NCI-H460 (cell line): Measurements from ENCODE around the gene UBE2H. TPM values are rescaled to one million over a fixed set of nuclear protein-coding genes. Genes with fewer than 3 reads are reported as not detected.
"Not testable (repeated sequence)": the region's sequence is repeated elsewhere in the genome, so short reads cannot be mapped to it uniquely, and the experiment has no call there.

Source experiments
- DNase-seq: peaks from one replicate; pipeline ENCODE4 v3.0.0-alpha.2; 2016; ENCODE audit warnings: low read depth; ENCODE audit errors: extremely low read depth
- total RNA-seq: library from RNA; depleted of rRNA; stranded (reverse); fragments of >200 nt; shearing (Covaris generic); gene quantifications from 2 replicates; pipeline ENCODE4 v1.2.3, GENCODE V29; 2014

The UBE2H gene
- total RNA-seq, 1 experiment from 2014 or later = 60.0 TPM

DNA sequence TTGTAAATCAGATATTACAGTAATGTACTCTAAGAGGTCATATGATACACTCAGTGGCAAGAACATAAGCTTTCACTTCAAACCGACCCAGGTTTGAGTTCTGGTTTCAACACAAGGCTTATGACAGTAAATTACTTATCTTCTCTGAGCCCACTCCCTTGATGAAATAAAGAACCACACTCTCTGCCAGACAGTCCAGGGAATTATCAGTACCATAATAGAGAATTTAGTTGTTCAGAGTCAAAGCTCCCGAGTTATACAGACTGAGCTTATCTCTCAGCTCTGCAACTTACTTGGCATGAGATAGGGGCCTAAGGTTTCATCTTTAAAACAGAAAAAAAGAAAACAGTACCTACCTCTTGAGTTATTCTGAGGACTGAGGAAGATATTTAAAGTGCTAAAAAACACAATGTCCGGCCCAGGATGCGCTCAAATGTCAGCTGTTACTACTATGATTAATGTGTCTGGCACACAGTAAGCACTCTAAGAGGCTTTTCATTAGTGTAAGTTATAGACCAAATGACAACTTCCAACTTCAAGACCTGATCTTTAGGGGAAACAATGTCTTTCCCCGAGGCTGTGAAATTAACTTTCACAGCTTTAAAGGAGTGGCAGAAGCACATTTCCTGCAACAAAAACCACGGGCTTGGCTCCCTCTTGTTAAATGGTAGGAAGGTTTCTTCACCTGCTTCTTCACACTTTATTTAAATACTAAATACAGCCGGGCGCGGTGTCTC, 38.1 kb downstream of the UBE2H start:
- DNase-seq = no peak

DNA sequence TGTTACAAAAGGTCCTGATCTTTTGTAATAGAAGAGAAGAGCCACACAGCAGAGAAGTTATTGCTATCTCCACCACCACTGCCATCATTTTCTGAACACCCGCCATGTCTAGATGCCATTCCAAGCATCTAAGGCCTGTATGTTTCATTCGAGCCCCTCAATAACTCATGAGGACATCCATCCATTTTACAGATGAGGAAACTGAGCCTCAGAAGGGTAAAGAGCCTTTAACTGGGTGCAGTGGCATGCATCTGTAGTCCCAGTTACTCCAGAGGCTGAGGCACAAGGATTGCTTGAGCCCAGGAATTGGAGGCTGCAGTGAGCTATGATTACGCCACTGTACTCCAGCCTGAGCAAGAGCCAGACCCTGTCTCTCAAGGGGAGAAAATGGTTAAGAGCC, 39.3 kb downstream of the UBE2H start:
- no peak for DNase-seq

DNA sequence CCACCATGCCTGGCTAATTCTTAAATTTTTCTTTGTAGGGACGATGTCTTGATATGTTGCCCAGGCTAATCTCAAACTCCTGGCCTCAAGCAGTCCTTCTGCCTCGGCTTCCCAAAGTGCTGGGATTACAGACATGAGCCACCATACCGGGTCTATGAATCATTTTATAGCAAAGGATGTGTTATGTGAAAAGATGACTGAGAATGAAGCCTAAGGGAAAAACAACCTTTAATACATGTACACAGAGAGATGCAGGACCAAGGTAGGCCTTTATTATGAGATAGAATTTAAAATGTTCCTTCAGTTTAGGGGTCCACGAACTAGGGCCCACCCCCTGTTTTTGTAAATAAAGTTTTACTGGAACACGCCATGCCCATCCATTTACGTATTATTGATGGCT, 41.0 kb downstream of the UBE2H start:
- no peak for DNase-seq

DNA sequence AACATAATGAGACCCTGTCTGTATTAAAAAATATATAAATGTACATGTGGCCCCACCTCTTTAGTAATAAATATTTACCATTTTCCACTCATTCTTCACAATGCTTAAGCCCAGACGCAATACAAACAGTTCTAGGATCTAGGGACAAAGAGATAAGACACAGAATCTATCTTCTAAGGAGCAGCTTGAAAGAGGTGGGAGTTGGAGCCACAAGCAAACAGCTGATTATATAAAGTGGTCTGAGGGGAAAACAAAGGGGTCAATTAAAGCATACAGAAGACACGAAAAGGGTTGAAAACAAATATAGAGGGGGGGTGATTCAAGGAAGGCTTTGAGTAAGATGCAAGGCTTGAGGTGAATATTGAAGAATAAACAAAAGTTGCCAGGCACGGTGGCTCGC, 43.1 kb downstream of the UBE2H start:
- DNase-seq = no peak

DNA sequence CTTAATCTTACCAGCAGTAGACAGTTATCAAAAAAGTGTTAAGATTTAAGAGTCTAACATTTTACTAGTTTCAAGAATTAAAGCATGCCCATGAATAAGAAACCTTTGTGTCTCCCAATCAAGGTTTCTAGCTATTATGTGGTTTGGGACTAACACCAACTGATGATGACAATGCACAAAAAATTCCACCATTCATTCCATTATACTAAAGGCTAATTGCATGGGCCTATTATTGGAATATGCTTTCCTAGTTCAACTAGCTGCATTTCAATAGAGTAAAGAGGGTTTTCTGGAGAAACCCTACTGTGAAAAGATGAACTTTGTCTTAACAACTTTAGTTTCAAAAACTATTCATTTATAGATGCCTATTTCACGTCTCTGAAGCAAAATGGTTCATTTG, 44.6 kb downstream of the UBE2H start:
- DNase-seq = no peak

DNA sequence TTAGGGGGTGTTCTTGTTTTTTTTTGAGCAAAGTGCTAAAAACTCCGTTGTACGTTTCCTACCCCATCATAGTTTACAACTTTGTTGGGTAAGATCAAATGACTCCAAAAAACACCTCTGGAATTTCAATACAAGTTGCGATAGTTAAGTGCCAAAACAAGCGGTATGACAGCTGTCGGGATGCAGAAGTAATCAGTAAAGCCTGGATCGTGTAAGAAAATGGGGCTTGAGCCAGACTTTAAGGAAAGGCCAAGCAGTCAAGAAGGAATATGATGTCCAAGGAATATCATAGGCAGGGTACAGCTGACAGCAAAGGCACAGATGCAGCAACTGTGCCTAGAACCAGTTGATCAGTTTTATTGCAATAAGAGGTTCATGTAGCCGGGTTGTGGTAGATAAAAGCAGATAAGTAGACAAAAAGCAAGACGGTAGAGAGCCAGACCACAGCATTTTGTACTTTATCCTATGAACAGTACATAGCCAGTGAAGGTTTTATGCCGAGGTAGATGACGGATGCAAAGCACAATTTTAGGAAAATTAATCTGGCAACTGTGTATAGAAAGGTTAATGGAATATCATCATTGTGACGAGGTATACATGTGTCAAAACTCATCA, 45.5 kb downstream of the UBE2H start:
- no peak for DNase-seq

DNA sequence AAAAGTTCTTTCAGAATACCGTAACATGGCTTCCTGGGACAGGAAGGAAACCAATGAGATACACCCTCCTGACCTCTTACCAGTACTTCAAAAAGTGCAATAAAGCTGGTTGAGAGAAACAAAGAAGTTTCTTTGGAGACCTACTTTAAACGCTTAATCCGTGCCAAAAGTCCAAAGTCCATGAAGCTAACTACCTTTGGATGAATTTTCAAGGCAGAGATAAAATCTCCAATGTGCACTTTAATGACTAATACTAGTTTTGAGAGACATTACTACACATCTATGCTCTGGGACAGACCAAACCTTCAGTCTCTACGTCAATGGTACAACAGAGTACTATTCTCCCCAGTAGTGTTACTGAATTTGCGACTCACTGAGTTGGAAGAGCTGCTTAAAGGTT, 46.1 kb downstream of the UBE2H start:
- DNase-seq = no peak

DNA sequence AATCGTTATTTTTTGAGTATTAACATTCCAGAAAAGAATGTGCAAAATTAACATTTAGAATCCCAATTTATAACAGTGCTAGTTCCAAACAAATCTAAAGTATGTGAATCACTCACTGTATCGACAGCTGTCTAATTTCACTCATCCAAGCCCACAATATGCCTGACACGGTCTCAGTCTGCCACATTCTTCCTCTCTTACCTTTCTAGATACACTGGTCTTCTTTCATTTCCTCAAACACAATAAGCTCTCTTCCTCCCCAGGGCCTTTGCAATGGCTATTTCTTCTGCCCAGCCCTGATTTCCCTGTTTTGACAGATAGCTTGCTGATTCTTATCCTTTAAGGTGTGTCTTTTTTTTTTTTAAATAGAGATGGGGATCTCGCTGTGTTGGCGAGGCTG, 48.8 kb downstream of the UBE2H start:
- no peak for DNase-seq

DNA sequence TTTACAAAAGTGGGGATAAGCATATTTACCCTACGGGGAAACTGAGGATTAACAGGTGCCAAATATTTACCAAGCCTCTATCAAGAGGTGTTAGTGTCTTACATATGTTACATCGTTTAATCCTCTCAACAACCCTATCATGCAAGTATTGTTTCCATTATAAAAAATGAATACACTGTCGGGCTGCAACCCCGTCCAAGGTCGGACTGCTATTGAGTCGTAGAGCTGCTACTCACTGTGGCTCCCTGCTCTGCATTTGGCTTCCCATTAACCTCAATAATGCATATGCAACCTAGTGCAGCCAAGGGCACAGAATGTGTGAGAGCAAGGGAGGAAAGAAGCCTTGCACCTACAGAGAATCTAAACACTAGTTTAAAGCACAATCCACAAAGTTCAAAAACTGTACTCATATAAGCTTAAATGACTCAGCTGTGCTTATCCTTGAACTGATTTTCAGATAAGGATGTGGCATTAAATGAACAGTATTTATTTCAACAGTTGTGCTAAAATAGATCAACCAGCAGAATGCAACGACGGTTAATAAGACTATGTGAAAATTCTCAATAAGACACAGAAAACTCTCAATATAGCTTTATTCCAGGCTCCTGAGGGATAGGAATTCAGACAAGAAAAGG, 49.9 kb downstream of the UBE2H start:
- DNase-seq = no peak

DNA sequence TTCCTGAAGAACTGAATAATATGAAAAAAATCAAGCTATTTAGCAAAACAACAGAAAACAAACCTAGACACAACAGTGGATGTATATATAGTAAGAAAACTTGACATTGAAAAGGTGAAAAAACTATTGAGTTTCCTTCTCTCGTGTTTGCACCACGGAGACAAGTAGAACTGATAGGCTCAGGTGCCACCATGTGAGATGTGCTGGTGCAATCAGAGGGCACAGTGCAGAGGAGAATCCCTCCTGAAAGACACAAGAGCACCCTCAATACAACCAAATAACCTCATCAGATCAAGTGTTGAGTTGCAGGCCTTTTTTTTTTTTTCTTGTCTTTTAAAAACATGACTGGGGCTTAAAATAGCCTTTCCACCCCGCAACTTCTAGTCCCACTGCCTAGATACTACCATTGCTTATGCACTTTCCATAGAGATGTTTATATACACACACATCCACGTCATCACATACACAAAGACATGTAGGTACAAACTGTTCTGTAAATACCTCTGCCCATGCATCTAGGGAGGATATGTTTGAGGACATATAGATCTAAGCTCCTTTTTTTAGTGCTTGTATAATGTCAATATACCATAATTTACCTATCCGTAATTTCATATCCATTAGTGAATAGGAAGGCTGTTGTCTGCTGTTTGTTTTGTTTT, 54.1 kb downstream of the UBE2H start:
- no peak for DNase-seq

DNA sequence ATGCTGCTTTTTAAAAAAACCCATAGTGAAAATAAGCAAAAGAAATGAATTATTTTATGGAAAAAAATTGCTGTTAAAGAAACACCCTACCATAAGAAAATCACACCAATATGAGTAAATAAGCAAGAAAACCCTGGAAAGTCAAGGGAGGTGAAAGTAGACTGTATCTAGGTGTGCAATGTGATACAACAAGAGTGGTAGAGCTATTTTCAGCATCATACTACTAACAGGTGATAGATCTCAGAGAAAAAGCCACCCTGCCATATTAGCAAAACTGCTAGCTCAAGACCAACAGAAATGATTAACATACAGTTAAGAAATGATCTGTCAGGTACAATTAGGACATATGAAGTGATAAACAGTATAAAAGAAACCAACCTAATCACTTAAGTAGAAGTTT, 54.8 kb downstream of the UBE2H start:
- DNase-seq = no peak

DNA sequence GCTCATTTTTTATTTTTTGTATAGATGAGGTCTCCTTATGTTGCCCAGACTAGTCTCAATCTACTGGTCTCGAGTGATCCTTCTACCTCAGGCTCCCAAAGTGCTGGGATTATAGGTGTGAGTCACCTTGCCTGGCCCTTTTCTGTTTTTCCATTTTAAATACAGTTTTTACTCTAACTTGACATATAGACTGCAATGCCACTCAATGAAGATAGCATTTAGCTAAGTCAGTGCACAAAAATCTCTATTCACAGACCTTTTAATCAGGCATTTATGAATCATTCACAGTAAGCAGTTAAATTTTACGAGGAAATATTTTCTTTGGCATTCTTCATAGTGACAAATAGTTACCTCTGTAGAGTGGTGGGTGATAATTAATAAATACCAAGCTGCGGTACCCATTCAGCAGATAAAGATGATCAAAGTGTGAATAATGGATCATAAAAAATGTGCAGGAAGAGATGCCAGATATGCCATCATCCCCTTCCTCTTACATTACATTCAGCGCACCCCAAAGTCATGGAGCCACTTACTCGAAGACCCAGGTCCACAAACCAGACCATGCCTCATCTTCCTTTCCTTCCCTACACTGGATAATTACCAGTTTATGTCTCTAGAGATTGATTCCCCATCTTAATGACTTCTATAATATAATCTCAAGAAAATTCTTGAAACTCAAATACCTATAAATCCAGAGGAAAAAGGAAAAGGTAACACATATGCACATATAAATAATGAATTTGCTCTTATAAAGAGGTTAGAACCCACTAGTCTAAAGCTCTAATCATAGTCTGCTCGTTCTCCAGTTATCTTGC, 56.0 kb downstream of the UBE2H start:
- no peak for DNase-seq

DNA sequence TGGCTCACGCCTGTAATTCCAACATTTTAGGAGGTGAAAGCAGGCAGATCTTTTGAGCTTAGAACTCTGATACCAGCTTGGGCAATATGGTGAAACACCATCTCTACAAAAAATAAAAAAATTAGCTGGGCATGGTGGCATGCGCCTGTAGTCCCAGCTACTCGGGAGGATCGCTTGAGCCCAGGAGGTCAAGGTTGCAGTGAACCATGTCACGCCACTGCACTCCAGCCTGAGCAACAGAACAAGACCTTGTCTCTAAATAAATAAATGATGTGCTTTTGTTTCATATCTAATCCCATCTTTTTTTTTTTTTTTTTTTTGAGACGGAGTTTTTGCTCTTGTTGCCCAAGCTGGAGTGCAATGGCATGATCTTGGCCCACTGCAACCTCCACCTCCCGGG, 58.6 kb downstream of the UBE2H start:
- DNase-seq = not testable (repeated sequence)

DNA sequence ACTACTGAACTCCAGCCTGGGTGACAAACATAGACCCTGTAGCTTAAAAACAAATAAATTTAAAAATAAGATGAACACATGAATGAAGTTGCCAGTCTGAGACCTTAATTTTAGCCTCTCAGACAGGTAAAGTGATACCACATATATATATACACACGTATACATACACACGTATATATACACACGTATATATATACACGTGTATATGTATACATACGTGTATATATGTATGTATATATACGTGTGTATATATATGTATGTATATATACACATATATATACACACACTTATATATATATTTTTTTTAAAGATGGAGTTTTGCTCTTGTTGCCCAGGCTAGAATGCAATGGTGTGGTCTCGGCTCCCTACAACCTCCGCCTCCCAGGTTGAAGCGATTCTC, 62.7 kb downstream of the UBE2H start:
- no peak for DNase-seq

DNA sequence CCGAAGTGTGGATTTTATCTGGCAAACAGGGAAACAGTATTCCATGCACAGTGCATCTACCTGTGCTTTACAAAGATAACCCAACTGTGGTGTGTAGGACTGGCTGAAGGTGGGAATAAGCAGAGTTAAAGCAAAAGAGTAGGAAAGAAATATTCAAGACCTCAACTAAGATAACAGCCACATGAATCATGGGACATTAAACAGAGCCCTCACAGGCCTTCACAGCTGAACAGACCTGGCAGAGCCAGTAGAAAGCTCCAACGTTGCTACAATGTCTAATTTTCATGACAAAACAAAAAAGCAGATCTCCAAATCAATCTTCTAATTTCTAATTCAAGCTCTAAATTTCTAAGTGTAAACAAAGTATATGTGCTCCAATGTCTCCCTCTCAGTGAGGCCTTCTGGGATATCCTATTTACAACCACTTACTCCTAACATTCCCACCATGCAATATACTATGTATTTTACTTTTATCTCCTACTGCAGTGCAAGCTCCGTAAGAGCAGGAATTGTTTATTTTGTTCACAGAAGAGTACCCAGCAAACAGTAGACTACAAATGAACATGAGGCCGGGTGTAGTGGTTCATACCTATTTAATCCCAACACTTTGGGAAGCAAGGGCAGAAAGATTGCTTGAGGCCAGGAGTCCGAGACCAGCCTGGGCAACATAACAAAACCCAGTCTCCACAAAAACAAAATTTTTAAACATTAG, 63.5 kb downstream of the UBE2H start:
- DNase-seq = no peak

DNA sequence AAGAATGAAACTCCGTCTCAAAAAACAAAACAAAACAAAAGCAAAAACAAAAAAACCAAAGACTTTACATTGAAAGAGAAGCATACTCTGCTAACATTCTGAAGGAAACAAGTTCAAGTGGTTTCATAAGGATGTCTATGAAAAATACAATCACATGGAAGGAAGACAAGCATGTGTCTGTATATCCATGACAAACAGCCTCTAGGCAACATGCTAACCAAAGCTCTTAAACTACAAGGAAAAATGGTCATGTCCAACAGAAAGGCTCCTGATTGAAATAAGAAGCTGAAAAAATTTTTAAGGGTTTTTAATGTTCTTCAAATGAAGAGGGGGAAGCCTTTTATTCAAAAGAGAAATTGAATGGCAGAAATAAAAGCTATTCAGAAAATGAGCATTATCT, 64.9 kb downstream of the UBE2H start:
- DNase-seq = no peak

DNA sequence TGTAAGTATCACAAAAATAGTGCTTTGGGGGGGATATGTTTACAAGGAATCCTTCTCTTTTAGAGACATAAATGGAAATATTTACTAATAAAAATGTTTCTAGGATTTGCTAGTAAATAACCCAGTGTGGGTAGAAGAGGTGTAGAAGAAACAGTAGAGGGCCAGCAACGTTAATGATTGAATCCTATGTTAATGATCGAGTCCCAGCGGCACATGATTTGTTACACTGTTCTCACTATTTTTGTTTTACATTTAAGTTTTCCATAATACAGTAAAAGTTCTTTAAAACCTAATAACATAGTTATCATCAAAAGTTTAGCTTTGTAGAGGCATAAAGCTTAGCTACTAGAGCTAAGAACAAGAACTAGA, 66.0 kb downstream of the UBE2H start:
- no peak for DNase-seq

DNA sequence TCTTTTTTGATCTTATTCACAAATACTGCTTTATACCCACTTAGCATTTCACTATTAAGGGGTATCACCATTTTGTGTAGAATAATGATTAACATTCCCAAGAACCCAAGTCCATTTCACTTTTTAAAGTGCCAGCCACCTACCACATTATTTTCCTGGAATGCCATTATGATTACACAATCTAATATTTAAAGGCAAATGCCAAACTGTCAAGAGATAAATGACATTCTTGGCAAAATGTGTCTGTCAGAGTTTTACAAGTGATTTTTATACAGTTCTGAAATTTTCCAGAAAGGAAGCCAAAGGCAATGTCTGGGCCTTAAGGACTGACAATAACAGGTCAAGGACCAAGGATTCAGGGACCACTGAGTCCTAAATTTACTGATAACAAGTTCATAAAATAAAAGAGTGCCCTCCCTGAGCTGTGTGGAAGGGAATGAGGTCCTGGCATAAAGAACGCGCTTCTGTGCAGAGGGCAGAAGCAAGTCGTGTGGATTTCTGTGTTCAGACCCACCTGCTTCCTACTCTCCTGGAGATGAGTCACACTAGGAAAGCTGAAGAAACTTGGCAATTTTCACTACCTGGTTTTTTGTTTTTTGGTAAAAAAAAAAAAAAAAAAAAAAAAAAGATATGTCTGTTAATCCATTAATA, 66.5 kb downstream of the UBE2H start:
- no peak for DNase-seq

DNA sequence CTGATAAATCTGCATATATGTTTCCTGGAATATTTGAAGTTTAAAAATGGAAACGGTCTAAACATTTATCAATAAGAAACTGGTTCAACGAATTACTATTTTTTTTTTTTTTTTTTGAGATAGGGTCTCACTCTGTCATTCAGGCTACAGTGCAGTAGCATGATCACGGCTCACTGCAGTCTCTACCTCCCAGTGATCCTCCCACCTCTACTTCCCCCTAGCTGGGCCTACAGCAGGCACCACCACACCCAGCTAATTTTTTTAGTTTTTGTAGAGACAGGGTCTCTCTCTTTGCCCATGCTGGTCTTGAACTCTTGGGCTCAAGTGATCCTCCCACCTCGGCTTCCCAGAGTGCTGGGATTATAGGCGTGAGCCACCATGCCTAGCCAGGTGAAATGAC, 68.3 kb downstream of the UBE2H start:
- no peak for DNase-seq

DNA sequence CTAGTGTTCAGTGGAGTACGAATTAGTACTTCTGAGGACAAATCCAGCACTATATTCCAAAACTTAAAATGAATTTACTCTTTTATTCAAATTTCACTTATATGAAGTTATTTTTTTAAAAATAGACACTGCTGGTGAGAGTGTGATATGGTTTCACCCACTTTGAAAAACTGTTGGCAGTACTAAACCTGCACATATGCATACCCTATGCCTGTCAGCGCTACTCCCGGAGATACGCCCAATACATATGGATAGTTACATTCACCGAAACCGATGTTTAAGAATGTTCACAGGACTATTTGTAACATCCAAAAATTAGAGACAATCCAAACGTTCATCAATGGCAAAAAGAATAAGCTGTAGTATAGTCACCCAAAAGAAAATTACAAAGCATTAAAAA, 69.6 kb downstream of the UBE2H start:
- no peak for DNase-seq
